ENCODE data around the gene CD82.

Gene CD82

GRCh38 chr11:44615041-44615755 is 49.7 kb downstream of the CD82 start:
- no peak for DNase-seq (ENCODE audit: low read depth in 1 of 2, low spot score in 1 of 2)

- DNase-seq (ENCODE audit: low read depth in 1 of 2, low spot score in 1 of 2) = no peak
Observed at GRCh38 chr11:44615913-44616791, 50.7 kb downstream of the CD82 start.

GRCh38 chr11:44617671-44618461 is 52.4 kb downstream of the CD82 start:
- no peak for DNase-seq (ENCODE audit: low read depth in 1 of 2, low spot score in 1 of 2)

DNA sequence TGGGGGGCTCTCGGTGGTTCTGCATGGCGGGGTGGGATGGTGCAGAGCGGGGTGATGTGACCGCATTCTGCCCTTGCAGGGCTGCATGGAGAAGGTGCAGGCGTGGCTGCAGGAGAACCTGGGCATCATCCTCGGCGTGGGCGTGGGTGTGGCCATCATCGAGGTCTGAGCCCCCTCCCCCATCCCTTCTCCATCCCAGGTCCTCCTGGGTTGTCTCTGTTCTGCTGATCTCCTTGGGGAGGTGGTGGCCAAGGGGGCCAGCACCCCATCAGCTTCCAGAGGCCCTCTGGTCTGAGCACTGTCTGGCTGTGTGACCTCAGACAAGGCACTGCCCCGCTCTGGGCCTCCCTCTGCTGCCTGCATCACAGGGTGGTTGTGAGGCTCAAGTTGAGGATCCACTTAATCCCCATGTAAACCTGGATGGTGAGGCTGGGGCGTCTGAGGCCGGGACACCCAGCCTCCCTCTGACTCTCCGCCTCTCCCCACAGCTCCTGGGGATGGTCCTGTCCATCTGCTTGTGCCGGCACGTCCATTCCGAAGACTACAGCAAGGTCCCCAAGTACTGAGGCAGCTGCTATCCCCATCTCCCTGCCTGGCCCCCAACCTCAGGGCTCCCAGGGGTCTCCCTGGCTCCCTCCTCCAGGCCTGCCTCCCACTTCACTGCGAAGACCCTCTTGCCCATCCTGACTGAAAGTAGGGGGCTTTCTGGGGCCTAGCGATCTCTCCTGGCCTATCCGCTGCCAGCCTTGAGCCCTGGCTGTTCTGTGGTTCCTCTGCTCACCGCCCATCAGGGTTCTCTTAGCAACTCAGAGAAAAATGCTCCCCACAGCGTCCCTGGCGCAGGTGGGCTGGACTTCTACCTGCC is 53.3 kb downstream of the CD82 start:
- no peak for DNase-seq (ENCODE audit: low read depth in 1 of 2, low spot score in 1 of 2)

DNA sequence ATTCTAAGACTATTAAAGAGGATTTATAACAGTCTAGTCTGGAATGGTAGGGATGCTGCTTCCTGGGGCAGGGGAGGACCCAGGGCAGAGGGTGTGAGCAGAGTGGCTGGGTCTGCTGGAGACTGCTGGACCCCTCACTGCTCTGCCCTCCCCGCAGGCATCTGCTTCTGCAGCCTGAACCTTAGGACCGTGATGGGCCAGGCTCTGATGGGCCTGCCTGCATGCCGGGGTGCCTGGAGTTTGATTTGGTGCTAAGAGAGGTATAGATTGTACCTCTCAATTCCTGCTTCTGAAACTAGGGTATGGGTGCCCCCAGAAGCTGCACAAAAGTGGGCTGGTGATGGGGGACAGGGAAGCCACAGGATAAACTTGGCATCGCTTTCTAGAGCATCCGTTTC is 54.9 kb downstream of the CD82 start:
- DNase-seq (ENCODE audit: low read depth in 1 of 2, low spot score in 1 of 2) = no peak

- DNase-seq (ENCODE audit: low read depth in 1 of 2, low spot score in 1 of 2) = peak; percentile 44 to 45
Observed at GRCh38 chr11:44621140-44621681, 55.7 kb downstream of the CD82 start.

DNA sequence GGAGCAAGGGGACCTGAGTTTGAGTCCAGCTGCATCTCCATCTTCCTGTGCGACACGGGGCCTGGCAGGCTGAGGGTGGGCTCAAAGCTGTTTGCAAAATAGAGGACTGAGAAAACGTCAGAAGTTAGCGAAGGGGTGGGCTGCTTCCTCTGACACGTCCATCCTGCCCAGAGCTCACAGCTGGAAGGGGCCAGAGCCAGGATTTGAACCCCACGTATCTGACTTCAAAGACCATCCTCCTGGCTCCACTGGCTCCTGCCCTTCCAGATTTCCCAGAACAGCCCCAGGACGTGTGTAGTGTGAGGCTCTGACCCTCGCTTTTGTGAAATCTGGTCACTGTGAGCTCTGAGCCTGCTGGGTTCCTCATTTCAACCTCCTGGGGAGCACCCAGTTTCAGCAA is 56.3 kb downstream of the CD82 start:
- no peak for DNase-seq (ENCODE audit: low read depth in 1 of 2, low spot score in 1 of 2)

GRCh38 chr11:44622190-44622650 is 56.8 kb downstream of the CD82 start:
- no peak for DNase-seq (ENCODE audit: low read depth in 1 of 2, low spot score in 1 of 2)

- DNase-seq (ENCODE audit: low read depth in 1 of 2, low spot score in 1 of 2) = no peak
Observed at GRCh38 chr11:44622721-44623258, 57.3 kb downstream of the CD82 start.

DNA sequence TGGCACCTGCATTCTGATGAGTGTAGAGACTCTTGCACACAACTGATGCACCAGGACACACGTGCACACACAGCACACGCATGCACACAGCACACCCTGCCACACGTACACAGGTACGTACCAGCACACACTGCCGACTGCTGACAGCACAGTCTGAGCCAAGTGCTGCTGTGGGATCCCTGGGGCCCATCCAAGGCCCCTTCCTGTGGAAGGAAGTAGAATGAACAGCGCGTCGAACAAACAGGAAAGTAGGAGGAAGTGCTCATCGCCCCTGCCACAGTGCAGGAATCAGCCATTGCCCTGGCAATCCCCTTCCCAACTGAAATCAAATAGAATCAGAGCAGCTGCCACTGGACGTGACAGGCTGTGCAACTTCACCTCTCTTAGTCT is 57.9 kb downstream of the CD82 start:
- DNase-seq (ENCODE audit: low read depth in 1 of 2, low spot score in 1 of 2) = no peak

- no peak for DNase-seq (ENCODE audit: low read depth in 1 of 2, low spot score in 1 of 2)
Observed at GRCh38 chr11:44623731-44624491, 58.4 kb downstream of the CD82 start.

DNA sequence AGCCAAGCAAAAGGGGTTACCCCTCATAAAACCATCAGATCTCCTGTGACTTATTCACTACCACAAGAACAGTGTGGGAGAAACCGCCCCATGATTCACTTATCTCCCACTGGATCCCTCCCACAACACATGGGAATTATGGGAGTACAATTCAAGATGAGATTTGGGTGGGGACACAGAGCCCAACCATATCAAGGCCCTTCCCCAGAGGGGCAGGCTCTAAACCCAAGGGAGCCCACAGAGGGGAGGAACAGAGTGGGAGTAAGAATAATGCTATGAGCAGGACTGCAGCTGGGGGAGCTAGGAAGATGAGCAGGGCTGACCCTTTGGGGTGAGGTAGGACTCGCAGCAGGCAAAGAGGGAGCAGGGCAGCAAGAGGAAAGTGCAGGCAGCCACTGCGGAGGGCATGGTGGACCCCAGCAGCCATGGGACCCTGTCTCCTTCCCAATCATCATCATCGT is 59.3 kb downstream of the CD82 start:
- DNase-seq (ENCODE audit: low read depth in 1 of 2, low spot score in 1 of 2) = no peak

- no peak for DNase-seq (ENCODE audit: low read depth in 1 of 2, low spot score in 1 of 2)
Observed at GRCh38 chr11:44625759-44626523, 60.5 kb downstream of the CD82 start.

GRCh38 chr11:44626645-44627044 is 61.2 kb downstream of the CD82 start:
- no peak for DNase-seq (ENCODE audit: low read depth in 1 of 2, low spot score in 1 of 2)

DNA sequence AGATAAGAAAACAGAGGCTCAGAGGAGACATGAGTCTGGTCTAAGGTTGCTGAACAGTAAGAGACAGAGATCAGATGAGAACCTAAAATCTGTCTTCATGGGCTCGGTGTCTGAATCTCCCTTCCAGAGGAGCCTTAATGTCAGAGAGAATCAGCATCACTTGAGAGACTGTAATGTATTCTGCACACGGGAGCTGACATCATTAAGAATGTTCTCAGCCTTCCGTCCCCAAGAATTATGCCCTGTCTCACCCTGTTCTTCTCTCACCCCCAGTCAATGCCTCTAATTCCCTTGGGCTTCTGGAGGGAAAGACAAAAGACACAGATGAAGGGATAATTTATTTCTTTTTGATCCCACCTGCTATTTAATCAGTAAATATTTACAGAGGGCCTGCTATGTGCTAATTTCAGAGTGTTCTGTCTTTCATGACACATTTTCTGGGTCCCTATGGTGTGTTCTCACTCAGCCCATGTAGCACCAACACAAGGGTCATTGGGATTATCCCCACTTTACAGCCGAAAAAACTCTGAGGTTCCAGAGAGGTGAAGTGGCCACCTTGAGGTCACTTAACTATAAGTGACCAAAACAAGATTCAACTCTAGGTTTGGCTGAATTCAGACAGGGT is 61.8 kb downstream of the CD82 start:
- DNase-seq (ENCODE audit: low read depth in 1 of 2, low spot score in 1 of 2) = no peak

- no peak for DNase-seq (ENCODE audit: low read depth in 1 of 2, low spot score in 1 of 2)
Observed at GRCh38 chr11:44627911-44628729, 62.7 kb downstream of the CD82 start.
